ENCODE data around the gene SYCN. TPM values are rescaled to one million over a fixed set of nuclear protein-coding genes. Genes with fewer than 3 reads are reported as not detected.

Gene SYCN
- total RNA-seq, 3 donors from 2014 or later: not detected

GRCh38 chr19:39167461-39168257, 36.4 kb downstream of the SYCN start:
- intact Hi-C loops (cut with DNase I, micrococcal nuclease): no loop called here
- no peak overlapping the region for H3K4me3 ChIP-seq
- DNase-seq: peak; percentile 51 to 74 (median 73)
- no peaks in the 10 kb centered on the region for H3K36me3 ChIP-seq (ENCODE audit: low read depth)
- ATAC-seq: peak; percentile 76
- H3K9me3 ChIP-seq: no peaks in the 10 kb centered on the region
- TF ChIP-seq CTCF (IDR thresholded peaks at IDR 0.05): no peak
- H3K4me1 ChIP-seq (ENCODE audit: low read depth): peaks cover 21% of the 10 kb centered on the region

- Histone ChIP-seq H3K4me1 (ENCODE audit: low read depth) (peaks cover 21% of the 10 kb centered on the region), H3K36me3 (ENCODE audit: low read depth) (no peaks in the 10 kb centered on the region), H3K4me3 (no peak overlapping the region), H3K9me3 (no peaks in the 10 kb centered on the region)
- DNase-seq (peak; percentile 86 to 92 (median 90)), ATAC-seq (peak; percentile 85)
- TF ChIP-seq CTCF (IDR thresholded peaks at IDR 0.05): no peak
- intact Hi-C loops (cut with DNase I, micrococcal nuclease): no loop called here
Measured at GRCh38 chr19:39166571-39167391, 37.3 kb downstream of the SYCN start.

- Histone ChIP-seq H3K4me3 (no peak overlapping the region), H3K36me3 (ENCODE audit: low read depth) (no peaks in the 10 kb centered on the region), H3K4me1 (ENCODE audit: low read depth) (peaks cover 21% of the 10 kb centered on the region), H3K9me3 (no peaks in the 10 kb centered on the region)
- DNase-seq (no peak), ATAC-seq (no peak)
- intact Hi-C loops (cut with DNase I, micrococcal nuclease): no loop called here
- TF ChIP-seq CTCF (IDR thresholded peaks at IDR 0.05): no peak
Measured at GRCh38 chr19:39165857-39166256, 38.2 kb downstream of the SYCN start.

DNA sequence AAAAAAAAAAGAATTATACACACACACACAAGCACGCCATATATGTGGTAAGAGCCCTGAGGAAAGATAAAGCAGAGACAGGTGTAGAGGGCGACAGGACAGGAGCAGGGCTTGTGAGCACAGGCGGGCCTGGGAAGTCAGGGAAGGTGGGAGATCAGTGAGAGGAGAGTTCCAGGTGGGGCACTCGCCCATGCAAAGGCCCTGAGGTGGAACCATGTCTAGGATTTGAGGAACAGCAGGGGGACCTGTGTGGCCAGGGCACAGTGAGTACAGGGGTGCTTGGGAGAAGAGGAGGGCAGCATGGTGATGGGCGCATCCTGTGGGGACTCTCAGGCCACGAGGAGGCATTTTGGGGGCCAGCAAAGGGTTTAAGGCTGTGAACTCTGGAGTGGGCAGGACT, 39.8 kb downstream of the SYCN start:
- no peak for TF ChIP-seq CTCF (IDR thresholded peaks at IDR 0.05)
- H3K9me3 ChIP-seq: no peaks in the 10 kb centered on the region
- peaks cover 21% of the 10 kb centered on the region for H3K4me1 ChIP-seq (ENCODE audit: low read depth)
- ATAC-seq (no peak), DNase-seq (no peak)
- no peaks in the 10 kb centered on the region for H3K36me3 ChIP-seq (ENCODE audit: low read depth)
- no peak overlapping the region for H3K4me3 ChIP-seq
- intact Hi-C loops (cut with DNase I, micrococcal nuclease): no loop called here

DNA sequence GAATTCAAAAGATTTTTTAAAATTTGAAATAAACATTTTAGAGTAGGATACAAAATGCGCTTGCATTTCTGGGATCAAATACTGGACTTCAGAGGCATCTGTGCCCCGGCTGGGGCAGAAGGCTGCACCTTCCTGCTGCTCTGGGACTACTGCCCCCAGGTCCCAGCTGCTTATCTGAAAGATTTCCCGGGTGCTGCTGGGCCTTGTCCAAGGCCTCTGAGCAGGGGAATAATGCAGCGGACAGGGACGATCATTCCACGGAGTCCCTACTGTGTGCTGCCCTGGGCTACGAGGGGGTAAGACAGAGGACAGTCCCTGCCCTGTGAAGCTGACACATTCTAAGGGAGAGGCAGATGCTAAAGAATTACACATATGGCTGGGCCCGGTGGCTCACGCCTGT, 40.4 kb downstream of the SYCN start:
- TF ChIP-seq CTCF (IDR thresholded peaks at IDR 0.05): no peak
- H3K36me3 ChIP-seq (ENCODE audit: low read depth): no peaks in the 10 kb centered on the region
- no peak for ATAC-seq

More for the DNA sequence above, 40.4 kb downstream of the SYCN start:
- no peak for DNase-seq
- H3K9me3 ChIP-seq: no peaks in the 10 kb centered on the region
- intact Hi-C loops (cut with DNase I, micrococcal nuclease): no loop called here
- peaks cover 21% of the 10 kb centered on the region for H3K4me1 ChIP-seq (ENCODE audit: low read depth)
- no peak overlapping the region for H3K4me3 ChIP-seq

Data from mucosa of descending colon (tissue), 3 donors.